SK-N-SH treated with all-trans-retinoic acid at 6 μM for 48 hours (cell line): ENCODE data around the gene LAMA5.

Experiments
- ATAC-seq: fragments of 200-7000 bp; cut with Tn5 transposase; 3 replicates; pipeline ENCODE4 v1.9.1; 2020; ENCODE audit warnings: mild to moderate bottlenecking, moderate library complexity
- ARNTL ChIP-seq: fragments of 450-650 bp; formaldehyde crosslinking; IDR thresholded peaks from 2 replicates; pipeline ENCODE4 v1.5.0; 2020; ENCODE audit warnings: low read depth, mild to moderate bottlenecking, moderate library complexity, borderline replicate concordance
- BACH2 ChIP-seq: fragments of 250-450 bp; sonication (Bioruptor Pico); IDR thresholded peaks from 2 replicates; pipeline ENCODE4 v1.9.0; 2021; ENCODE audit warnings: mild to moderate bottlenecking, borderline replicate concordance
- CSDC2 ChIP-seq: fragments of 250-450 bp; sonication (Bioruptor Pico); IDR thresholded peaks from 2 replicates; pipeline ENCODE4 v1.5.0; 2020; ENCODE audit warnings: mild to moderate bottlenecking, moderate library complexity
- ESRRG ChIP-seq: fragments of 250-450 bp; sonication (Bioruptor Pico); IDR thresholded peaks from 2 replicates; pipeline ENCODE4 v1.6.1; 2021; ENCODE audit warnings: mild to moderate bottlenecking
- GLIS3 ChIP-seq: fragments of 250-450 bp; sonication (Bioruptor Pico); IDR thresholded peaks from 2 replicates; pipeline ENCODE4 v1.5.0; 2020; ENCODE audit warnings: mild to moderate bottlenecking, moderate library complexity
- ISL1 ChIP-seq: fragments of 250-450 bp; sonication (Bioruptor Pico); IDR thresholded peaks from 2 replicates; pipeline ENCODE4 v2.1.2; 2022; ENCODE audit warnings: mild to moderate bottlenecking, moderate library complexity
- OSR1 ChIP-seq: fragments of 250-450 bp; sonication (Bioruptor Pico); IDR thresholded peaks from 2 replicates; pipeline ENCODE4 v1.8.0; 2022; ENCODE audit warnings: moderate library complexity, mild to moderate bottlenecking, inconsistent platforms
- PPARA ChIP-seq: fragments of 250-450 bp; sonication (Bioruptor Pico); IDR thresholded peaks from 2 replicates; pipeline ENCODE4 v1.5.0; 2020; ENCODE audit warnings: mild to moderate bottlenecking, borderline replicate concordance
- SNAI2 ChIP-seq: fragments of 250-450 bp; sonication (Bioruptor Pico); IDR thresholded peaks from 2 replicates; pipeline ENCODE4 v1.5.0; 2020; ENCODE audit warnings: mild to moderate bottlenecking, moderate library complexity
- TCF4 ChIP-seq: fragments of 250-450 bp; sonication (Bioruptor Pico); IDR thresholded peaks from 2 replicates; pipeline ENCODE4 v1.8.0; 2021; ENCODE audit warnings: mild to moderate bottlenecking, moderate library complexity, borderline replicate concordance
- TOX ChIP-seq: fragments of 250-450 bp; sonication (Bioruptor Pico); IDR thresholded peaks from 2 replicates; pipeline ENCODE4 v1.8.0; 2021; ENCODE audit warnings: mild to moderate bottlenecking, moderate library complexity, borderline replicate concordance
- ZC3H10 ChIP-seq: fragments of 250-450 bp; sonication (Bioruptor Pico); IDR thresholded peaks from 2 replicates; pipeline ENCODE4 v1.5.1; 2021; ENCODE audit warnings: mild to moderate bottlenecking, moderate library complexity
- ZFP3 ChIP-seq: fragments of 250-450 bp; sonication (Bioruptor Pico); IDR thresholded peaks from 2 replicates; pipeline ENCODE4 v1.5.0; 2020; ENCODE audit warnings: mild to moderate bottlenecking, moderate library complexity
- ZFP30 ChIP-seq: fragments of 450-650 bp; formaldehyde crosslinking; IDR thresholded peaks from 2 replicates; pipeline ENCODE4 v1.5.0; 2022; ENCODE audit warnings: mild to moderate bottlenecking, moderate library complexity
- ZNF565 ChIP-seq: fragments of 450-650 bp; formaldehyde crosslinking; conservative IDR thresholded peaks from 2 replicates; pipeline ENCODE4 v1.5.0; 2020; ENCODE audit warnings: low read depth, mild to moderate bottlenecking, moderate library complexity
- ZNF70 ChIP-seq: fragments of 450-650 bp; formaldehyde crosslinking; IDR thresholded peaks from 2 replicates; pipeline ENCODE4 v1.5.0; 2020; ENCODE audit warnings: mild to moderate bottlenecking, moderate library complexity
- ZNF8 ChIP-seq: fragments of 450-650 bp; formaldehyde crosslinking; IDR thresholded peaks from 2 replicates; pipeline ENCODE4 v1.5.0; 2020; ENCODE audit warnings: mild to moderate bottlenecking, moderate library complexity
- TF ChIP-seq, protein P1 (sequence below): fragments of 250-450 bp; sonication (Bioruptor Pico); IDR thresholded peaks from 2 replicates; pipeline ENCODE4 v1.5.1; 2021; ENCODE audit warnings: mild to moderate bottlenecking, moderate library complexity
- TF ChIP-seq, protein P2 (sequence below): fragments of 250-450 bp; sonication (Bioruptor Pico); IDR thresholded peaks from 2 replicates; pipeline ENCODE4 v1.5.0; 2020; ENCODE audit warnings: mild to moderate bottlenecking, moderate library complexity
- TF ChIP-seq, protein P3 (sequence below): fragments of 250-450 bp; sonication (Bioruptor Pico); IDR thresholded peaks from 2 replicates; pipeline ENCODE4 v1.8.0; 2020; ENCODE audit warnings: mild to moderate bottlenecking, moderate library complexity, borderline replicate concordance
- TF ChIP-seq, protein P4 (sequence below): fragments of 250-450 bp; sonication (Bioruptor Pico); IDR thresholded peaks from 2 replicates; pipeline ENCODE4 v1.8.0; 2021; ENCODE audit warnings: low read depth, mild to moderate bottlenecking, moderate library complexity, borderline replicate concordance
- TF ChIP-seq, protein P5 (sequence below): fragments of 250-450 bp; sonication (Bioruptor Pico); IDR thresholded peaks from 2 replicates; pipeline ENCODE4 v1.5.1; 2020; ENCODE audit warnings: low read depth, mild to moderate bottlenecking, moderate library complexity

LAMA5 gene

DNA sequence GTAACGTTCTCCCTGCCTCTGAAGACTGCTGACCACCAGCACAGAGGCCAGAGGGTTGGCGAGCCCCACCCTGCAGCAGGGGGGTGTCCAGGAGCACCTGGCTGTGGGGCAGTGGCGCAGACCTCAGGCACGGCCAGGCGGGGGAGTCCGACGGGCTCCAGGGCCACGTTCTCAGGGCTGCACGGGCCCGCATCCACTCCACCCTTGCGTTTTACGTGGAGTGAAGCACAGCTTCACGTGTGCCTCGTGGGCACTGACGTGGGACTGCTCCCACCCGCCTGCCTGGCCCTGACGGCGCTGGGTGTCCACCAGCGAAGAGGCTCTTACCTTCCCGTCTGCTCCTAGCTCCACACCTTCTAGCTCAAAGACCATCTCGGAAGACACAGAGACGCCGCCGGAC lies 26.7 kb upstream of the LAMA5 start:
- TF ChIP-seq OSR1 (CRISPR knock-in tag) (no peak), TCF4 (CRISPR knock-in tag) (no peak), ZFP30 (no peak), GLIS3 (CRISPR knock-in tag) (no peak), ZC3H10 (no peak), ISL1 (CRISPR knock-in tag) (no peak), ARNTL (CRISPR knock-in tag) (no peak), TOX (CRISPR knock-in tag) (no peak), ZFP3 (CRISPR knock-in tag) (no peak)
- TF ChIP-seq, protein P1, sequence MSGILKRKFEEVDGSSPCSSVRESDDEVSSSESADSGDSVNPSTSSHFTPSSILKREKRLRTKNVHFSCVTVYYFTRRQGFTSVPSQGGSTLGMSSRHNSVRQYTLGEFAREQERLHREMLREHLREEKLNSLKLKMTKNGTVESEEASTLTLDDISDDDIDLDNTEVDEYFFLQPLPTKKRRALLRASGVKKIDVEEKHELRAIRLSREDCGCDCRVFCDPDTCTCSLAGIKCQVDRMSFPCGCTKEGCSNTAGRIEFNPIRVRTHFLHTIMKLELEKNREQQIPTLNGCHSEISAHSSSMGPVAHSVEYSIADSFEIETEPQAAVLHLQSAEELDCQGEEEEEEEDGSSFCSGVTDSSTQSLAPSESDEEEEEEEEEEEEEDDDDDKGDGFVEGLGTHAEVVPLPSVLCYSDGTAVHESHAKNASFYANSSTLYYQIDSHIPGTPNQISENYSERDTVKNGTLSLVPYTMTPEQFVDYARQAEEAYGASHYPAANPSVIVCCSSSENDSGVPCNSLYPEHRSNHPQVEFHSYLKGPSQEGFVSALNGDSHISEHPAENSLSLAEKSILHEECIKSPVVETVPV = no peak
- no peak for ATAC-seq

DNA sequence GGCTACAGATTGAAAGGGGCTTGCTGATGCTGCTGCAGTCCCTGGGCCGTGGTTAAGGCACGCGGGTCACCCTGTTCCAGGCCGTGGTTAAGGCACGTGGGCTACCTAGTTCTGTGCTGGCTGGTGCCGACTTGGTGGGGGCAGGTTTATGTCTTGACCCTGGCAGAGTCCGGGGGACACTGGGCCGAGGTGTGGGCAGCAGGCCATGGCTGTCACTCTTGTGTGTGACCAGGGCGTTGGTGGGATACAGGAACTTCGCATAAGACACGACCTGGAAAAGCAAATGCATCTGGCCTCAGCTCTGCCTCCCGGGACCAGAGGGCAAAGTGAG lies 26.2 kb upstream of the LAMA5 start:
- TF ChIP-seq, protein P2, sequence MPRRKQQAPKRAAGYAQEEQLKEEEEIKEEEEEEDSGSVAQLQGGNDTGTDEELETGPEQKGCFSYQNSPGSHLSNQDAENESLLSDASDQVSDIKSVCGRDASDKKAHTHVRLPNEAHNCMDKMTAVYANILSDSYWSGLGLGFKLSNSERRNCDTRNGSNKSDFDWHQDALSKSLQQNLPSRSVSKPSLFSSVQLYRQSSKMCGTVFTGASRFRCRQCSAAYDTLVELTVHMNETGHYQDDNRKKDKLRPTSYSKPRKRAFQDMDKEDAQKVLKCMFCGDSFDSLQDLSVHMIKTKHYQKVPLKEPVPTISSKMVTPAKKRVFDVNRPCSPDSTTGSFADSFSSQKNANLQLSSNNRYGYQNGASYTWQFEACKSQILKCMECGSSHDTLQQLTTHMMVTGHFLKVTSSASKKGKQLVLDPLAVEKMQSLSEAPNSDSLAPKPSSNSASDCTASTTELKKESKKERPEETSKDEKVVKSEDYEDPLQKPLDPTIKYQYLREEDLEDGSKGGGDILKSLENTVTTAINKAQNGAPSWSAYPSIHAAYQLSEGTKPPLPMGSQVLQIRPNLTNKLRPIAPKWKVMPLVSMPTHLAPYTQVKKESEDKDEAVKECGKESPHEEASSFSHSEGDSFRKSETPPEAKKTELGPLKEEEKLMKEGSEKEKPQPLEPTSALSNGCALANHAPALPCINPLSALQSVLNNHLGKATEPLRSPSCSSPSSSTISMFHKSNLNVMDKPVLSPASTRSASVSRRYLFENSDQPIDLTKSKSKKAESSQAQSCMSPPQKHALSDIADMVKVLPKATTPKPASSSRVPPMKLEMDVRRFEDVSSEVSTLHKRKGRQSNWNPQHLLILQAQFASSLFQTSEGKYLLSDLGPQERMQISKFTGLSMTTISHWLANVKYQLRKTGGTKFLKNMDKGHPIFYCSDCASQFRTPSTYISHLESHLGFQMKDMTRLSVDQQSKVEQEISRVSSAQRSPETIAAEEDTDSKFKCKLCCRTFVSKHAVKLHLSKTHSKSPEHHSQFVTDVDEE (CRISPR knock-in tag) = no peak
- TF ChIP-seq, protein P3, sequence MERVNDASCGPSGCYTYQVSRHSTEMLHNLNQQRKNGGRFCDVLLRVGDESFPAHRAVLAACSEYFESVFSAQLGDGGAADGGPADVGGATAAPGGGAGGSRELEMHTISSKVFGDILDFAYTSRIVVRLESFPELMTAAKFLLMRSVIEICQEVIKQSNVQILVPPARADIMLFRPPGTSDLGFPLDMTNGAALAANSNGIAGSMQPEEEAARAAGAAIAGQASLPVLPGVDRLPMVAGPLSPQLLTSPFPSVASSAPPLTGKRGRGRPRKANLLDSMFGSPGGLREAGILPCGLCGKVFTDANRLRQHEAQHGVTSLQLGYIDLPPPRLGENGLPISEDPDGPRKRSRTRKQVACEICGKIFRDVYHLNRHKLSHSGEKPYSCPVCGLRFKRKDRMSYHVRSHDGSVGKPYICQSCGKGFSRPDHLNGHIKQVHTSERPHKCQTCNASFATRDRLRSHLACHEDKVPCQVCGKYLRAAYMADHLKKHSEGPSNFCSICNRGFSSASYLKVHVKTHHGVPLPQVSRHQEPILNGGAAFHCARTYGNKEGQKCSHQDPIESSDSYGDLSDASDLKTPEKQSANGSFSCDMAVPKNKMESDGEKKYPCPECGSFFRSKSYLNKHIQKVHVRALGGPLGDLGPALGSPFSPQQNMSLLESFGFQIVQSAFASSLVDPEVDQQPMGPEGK = no peak
- TF ChIP-seq ISL1 (CRISPR knock-in tag) (no peak), ZFP30 (no peak), ESRRG (CRISPR knock-in tag) (no peak), SNAI2 (CRISPR knock-in tag) (no peak), ARNTL (CRISPR knock-in tag) (no peak), TOX (CRISPR knock-in tag) (no peak), ZNF70 (CRISPR knock-in tag) (no peak), BACH2 (CRISPR knock-in tag) (no peak), TCF4 (CRISPR knock-in tag) (no peak), ZC3H10 (no peak), ZNF8 (CRISPR knock-in tag) (no peak), ZNF565 (CRISPR knock-in tag) (no peak), PPARA (CRISPR knock-in tag) (no peak), ZFP3 (CRISPR knock-in tag) (no peak)
- TF ChIP-seq, protein P4, sequence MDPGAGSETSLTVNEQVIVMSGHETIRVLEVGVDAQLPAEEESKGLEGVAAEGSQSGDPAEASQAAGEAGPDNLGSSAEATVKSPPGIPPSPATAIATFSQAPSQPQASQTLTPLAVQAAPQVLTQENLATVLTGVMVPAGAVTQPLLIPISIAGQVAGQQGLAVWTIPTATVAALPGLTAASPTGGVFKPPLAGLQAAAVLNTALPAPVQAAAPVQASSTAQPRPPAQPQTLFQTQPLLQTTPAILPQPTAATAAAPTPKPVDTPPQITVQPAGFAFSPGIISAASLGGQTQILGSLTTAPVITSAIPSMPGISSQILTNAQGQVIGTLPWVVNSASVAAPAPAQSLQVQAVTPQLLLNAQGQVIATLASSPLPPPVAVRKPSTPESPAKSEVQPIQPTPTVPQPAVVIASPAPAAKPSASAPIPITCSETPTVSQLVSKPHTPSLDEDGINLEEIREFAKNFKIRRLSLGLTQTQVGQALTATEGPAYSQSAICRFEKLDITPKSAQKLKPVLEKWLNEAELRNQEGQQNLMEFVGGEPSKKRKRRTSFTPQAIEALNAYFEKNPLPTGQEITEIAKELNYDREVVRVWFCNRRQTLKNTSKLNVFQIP (CRISPR knock-in tag) = no peak
- no peak for ATAC-seq

DNA sequence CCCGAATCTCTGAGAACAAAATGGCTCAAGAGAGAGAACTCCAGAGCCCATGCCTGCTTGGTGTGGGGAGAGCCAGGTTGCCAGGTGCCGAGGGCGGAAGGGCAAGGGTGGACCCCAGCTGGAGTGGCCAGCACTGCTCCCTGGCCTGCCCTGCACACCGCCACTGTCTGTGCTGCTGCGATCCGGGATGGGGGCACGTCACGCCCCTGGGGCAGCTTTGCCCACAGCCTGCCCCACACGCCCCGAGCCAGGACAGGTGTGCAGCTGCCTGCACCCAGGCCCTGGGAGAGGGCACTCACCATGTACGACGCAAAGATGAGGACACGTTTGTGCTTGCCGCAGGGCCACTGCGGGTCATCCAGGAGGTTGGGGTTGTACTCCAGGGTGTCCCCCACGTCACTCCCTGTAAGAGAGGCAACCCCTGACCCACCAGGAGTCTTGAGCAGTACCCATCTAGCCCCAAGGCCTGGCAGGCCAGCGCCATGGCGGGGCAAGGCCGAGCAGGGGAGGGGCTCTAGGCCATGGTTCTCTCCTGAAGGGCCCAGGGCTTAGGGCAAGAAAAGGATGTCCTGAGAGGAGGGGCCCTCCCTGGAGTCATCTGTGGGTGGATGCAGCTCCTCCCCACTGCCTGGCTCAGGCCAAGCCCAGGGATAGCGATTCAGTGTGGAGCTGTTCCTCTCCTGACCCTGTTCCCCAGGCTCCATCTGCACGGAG lies 25.7 kb upstream of the LAMA5 start:
- no peak for ATAC-seq
- TF ChIP-seq ESRRG (CRISPR knock-in tag) = no peak
- TF ChIP-seq CSDC2 (CRISPR knock-in tag) = no peak
- TF ChIP-seq BACH2 (CRISPR knock-in tag) = no peak
- TF ChIP-seq, protein P5, sequence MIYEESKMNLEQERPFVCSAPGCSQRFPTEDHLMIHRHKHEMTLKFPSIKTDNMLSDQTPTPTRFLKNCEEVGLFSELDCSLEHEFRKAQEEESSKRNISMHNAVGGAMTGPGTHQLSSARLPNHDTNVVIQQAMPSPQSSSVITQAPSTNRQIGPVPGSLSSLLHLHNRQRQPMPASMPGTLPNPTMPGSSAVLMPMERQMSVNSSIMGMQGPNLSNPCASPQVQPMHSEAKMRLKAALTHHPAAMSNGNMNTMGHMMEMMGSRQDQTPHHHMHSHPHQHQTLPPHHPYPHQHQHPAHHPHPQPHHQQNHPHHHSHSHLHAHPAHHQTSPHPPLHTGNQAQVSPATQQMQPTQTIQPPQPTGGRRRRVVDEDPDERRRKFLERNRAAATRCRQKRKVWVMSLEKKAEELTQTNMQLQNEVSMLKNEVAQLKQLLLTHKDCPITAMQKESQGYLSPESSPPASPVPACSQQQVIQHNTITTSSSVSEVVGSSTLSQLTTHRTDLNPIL = no peak
- no peak for TF ChIP-seq TOX (CRISPR knock-in tag)
- TF ChIP-seq GLIS3 (CRISPR knock-in tag) = no peak
- TF ChIP-seq ZNF565 (CRISPR knock-in tag) = no peak
- TF ChIP-seq, protein P4 (CRISPR knock-in tag) = no peak
- TF ChIP-seq ZC3H10 = no peak
